NCI-H1436 (cell line): Measurements from ENCODE around the gene PFDN4.

Experiments used
- DNase-seq: peaks from one replicate; lab custom pipeline; 2025; lab: John Stamatoyannopoulos, UW

PFDN4 gene

GRCh38 chr20:54268941-54269340, 61.1 kb downstream of the PFDN4 start:
- no peak for DNase-seq
